Astrocyte (in vitro differentiated cells and primary cell): ENCODE measurements around the gene RHBG.

ENCODE experiments used
- CTCF ChIP-seq: IDR thresholded peaks from 2 replicates; pipeline ENCODE4 v1.5.1; 2011; ENCODE audit warnings: low read depth, mild to moderate bottlenecking, inconsistent platforms, low read length, moderate library complexity; ENCODE audit not compliant: insufficient read depth
- EZH2 ChIP-seq: IDR thresholded peaks from 2 replicates; pipeline ENCODE4 v1.6.1; 2012; ENCODE audit warnings: mild to moderate bottlenecking, low read length, inconsistent platforms; ENCODE audit not compliant: insufficient read depth

DNA sequence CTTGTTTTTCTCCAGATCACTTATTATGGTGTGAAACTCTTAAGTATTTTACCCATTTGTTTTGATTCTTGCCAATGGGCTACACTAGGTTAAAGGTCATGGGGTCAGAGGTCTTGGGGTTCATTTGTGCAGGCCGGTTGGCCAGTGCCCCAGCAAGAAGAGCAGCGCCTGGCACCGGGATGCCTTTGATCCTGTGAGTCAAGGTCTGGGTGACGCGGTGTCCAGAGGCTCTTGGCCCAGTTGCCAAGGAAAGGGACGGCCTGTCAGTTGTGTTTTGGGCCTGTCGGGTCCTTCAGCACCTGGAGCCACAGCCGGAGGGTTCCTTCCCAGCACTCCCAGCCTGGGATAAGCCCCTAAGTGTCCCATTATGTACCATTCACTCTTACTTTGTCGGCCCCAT lies 25.1 kb downstream of the RHBG start:
- no peak for TF ChIP-seq CTCF
- no peak for TF ChIP-seq EZH2
